Parietal lobe (tissue), 1 donor: ENCODE data around the gene S100A13. TPM values are rescaled to one million over a fixed set of nuclear protein-coding genes. Genes with fewer than 3 reads are reported as not detected.

Experiments used
- total RNA-seq: library from RNA; depleted of rRNA; stranded (reverse); fragments of >200 nt; gene quantifications from one replicate; pipeline ENCODE4 v1.2.3, GENCODE V29; 2014

S100A13 gene
- total RNA-seq = 3.4 TPM

GRCh38 chr1:153626904-153627714 is at the start of gene S100A13:
Gene S100A13, minus strand, starts transcription at chr1:153627505. Its CDS starts 1,033 bp downstream, at chr1:153626472.

GRCh38 chr1:153670859-153671627 is 43.7 kb upstream of the S100A13 start, which contains the start of gene ILF2:
Gene ILF2, minus strand, starts transcription at chr1:153670993. Its CDS starts 71 bp downstream, at chr1:153670922.

GRCh38 chr1:153658400-153659174 is 31.3 kb upstream of the S100A13 start, which contains the start of gene SNAPIN:
Gene SNAPIN, plus strand, starts transcription at chr1:153658703. Its CDS starts 41 bp downstream, at chr1:153658744.

GRCh38 chr1:153633754-153634665 is 6.7 kb upstream of the S100A13 start, which contains the start of gene CHTOP:
Gene CHTOP, plus strand, starts transcription at chr1:153634066. Its CDS starts 2,523 bp downstream, at chr1:153636589.

GRCh38 chr1:153627715-153628626 is 666 bp upstream of the S100A13 start, which contains the start of gene S100A1:
Gene S100A1, plus strand, starts transcription at chr1:153628434. Its CDS starts 2,088 bp downstream, at chr1:153630522.

GRCh38 chr1:153616144-153616916 is 11.0 kb downstream of the S100A13 start, which contains the start of gene S100A14:
Gene S100A14, minus strand, starts transcription at chr1:153616325. Its CDS starts 467 bp downstream, at chr1:153615858.

GRCh38 chr1:153612755-153613331 is 14.5 kb downstream of the S100A13 start, which contains the start of gene S100A16:
Gene S100A16, minus strand, starts transcription at chr1:153613137. Its CDS starts 4,986 bp downstream, at chr1:153608151.

Other genes starting within 250 kb of the S100A13 start
- gene S100A8, start 236.4 kb downstream of the S100A13 start, total RNA-seq = 1.6 TPM
- not detected for gene S100A7A, start 211.0 kb downstream of the S100A13 start, total RNA-seq
- not detected for gene S100A7, start 166.9 kb downstream of the S100A13 start, total RNA-seq
- 7.2 TPM for gene S100A6, start 91.5 kb downstream of the S100A13 start, total RNA-seq
- not detected for gene S100A5, start 86.6 kb downstream of the S100A13 start, total RNA-seq
- 1.3 TPM for gene S100A4, start 81.7 kb downstream of the S100A13 start, total RNA-seq
- gene S100A3, start 78.2 kb downstream of the S100A13 start, total RNA-seq = not detected
- not detected for gene S100A2, start 61.7 kb downstream of the S100A13 start, total RNA-seq
- gene S100A16, start 14.4 kb downstream of the S100A13 start, total RNA-seq = 9.7 TPM
- gene S100A14, start 11.2 kb downstream of the S100A13 start, total RNA-seq = not detected
- gene S100A1, start 929 bp upstream of the S100A13 start, total RNA-seq = 0.94 TPM
- 129 TPM for gene CHTOP, start 6.6 kb upstream of the S100A13 start, total RNA-seq
- 30.7 TPM for gene SNAPIN, start 31.2 kb upstream of the S100A13 start, total RNA-seq
- 161 TPM for gene ILF2, start 43.5 kb upstream of the S100A13 start, total RNA-seq
- gene NPR1, start 51.2 kb upstream of the S100A13 start, total RNA-seq = under 0.01 TPM
- 68.9 TPM for gene INTS3, start 100.5 kb upstream of the S100A13 start, total RNA-seq
- 18.2 TPM for gene SLC27A3, start 147.9 kb upstream of the S100A13 start, total RNA-seq